Thyroid gland (tissue), 4 donors: ENCODE measurements around the gene P2RX7.

Experiments used
- POLR2A ChIP-seq, 2 donors: fragments of 450-650 bp; IDR thresholded peaks; one replicate each; pipeline ENCODE4 v1.6.1; 2017; ENCODE audit warnings: antibody characterized with exemption in 2 of 2, mild to moderate bottlenecking in 2 of 2, moderate library complexity in 1 of 2
- TF ChIP-seq, protein P1 (sequence below), 6 experiments: fragments of 200-600 bp in 3 of 6; fragments of 450-650 bp in 3 of 6; sonication (generic) in 3 of 6; IDR thresholded peaks; one replicate each; pipeline ENCODE4 v1.5.1; 2016 to 2019; ENCODE audit warnings: antibody characterized with exemption in 6 of 6, mild to moderate bottlenecking in 2 of 6, inconsistent platforms in 1 of 6, moderate library complexity in 1 of 6

DNA sequence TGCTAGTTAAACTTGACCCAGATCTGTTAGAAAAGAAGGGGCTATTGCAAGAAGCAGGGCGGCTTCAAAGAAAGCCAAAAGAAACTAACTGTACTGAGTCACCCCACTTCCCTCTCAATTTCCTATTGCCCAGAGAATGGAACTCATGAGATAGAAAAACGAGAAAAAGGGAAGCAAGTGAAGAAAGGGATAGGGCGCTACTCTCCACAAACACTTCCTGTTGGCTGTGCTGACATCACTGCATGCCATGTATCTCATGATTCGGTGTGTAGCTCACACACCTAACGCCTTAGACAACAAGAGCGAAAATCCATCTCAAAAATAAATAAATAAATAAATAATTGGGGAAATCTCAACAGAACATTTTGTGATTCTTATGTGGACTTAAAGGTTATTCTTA lies 64.2 kb downstream of the P2RX7 start:
- no peak for TF ChIP-seq POLR2A (IDR thresholded peaks at IDR 0.05)
- TF ChIP-seq, protein P1, sequence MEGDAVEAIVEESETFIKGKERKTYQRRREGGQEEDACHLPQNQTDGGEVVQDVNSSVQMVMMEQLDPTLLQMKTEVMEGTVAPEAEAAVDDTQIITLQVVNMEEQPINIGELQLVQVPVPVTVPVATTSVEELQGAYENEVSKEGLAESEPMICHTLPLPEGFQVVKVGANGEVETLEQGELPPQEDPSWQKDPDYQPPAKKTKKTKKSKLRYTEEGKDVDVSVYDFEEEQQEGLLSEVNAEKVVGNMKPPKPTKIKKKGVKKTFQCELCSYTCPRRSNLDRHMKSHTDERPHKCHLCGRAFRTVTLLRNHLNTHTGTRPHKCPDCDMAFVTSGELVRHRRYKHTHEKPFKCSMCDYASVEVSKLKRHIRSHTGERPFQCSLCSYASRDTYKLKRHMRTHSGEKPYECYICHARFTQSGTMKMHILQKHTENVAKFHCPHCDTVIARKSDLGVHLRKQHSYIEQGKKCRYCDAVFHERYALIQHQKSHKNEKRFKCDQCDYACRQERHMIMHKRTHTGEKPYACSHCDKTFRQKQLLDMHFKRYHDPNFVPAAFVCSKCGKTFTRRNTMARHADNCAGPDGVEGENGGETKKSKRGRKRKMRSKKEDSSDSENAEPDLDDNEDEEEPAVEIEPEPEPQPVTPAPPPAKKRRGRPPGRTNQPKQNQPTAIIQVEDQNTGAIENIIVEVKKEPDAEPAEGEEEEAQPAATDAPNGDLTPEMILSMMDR (IDR thresholded peaks at IDR 0.05): no peak
